Left lung (tissue), 10 donors: Measurements from ENCODE around the gene AGPAT3. TPM values are rescaled to one million over a fixed set of nuclear protein-coding genes. Genes with fewer than 3 reads are reported as not detected.
A peak's percentile ranks its signal among the peaks of the same experiment; 100 is the strongest.

Experiments
- ATAC-seq: fragments of 200-7000 bp; cut with Tn5 transposase; one replicate; pipeline ENCODE4 v1.9.1; 2020; ENCODE audit warnings: moderate library complexity
- DNase-seq, 4 donors: peaks; one replicate each; pipeline ENCODE4 v3.0.0-alpha.2; 2013 to 2020
- H3K27ac ChIP-seq, 2 donors: fragments of 200-600 bp; sonication (generic) in 1 of 2; one replicate each; pipeline versions ENCODE4 v1.5.0 to v1.8.0; 2020 to 2021
- H3K27me3 ChIP-seq, 2 donors: fragments of 200-600 bp; sonication (generic) in 1 of 2; one replicate each; pipeline versions ENCODE4 v1.5.0 to v1.8.0; 2020 to 2021
- H3K36me3 ChIP-seq, 2 donors: fragments of 200-600 bp; sonication (generic) in 1 of 2; one replicate each; pipeline versions ENCODE4 v1.5.0 to v1.8.0; 2020 to 2021
- H3K4me1 ChIP-seq, 2 donors: fragments of 200-600 bp; one replicate each; pipeline ENCODE4 v1.8.0; 2021
- H3K4me3 ChIP-seq, 2 donors: fragments of 200-600 bp; sonication (generic) in 1 of 2; one replicate each; pipeline versions ENCODE4 v1.5.0 to v1.8.0; 2020 to 2021; ENCODE audit warnings: mild to moderate bottlenecking in 1 of 2
- H3K9me3 ChIP-seq, 2 donors: fragments of 200-600 bp; sonication (generic) in 1 of 2; one replicate each; pipeline versions ENCODE4 v1.5.0 to v1.8.0; 2020 to 2021
- intact Hi-C, 2 donors: fragments of 100-400 bp; cut with DNase I; formaldehyde crosslinking; loops; one replicate each; pipeline versions ENCODE4 v1.11.2 to v1.14.2; 2022
- polyA plus RNA-seq, 6 donors: library from polyadenylated mRNA; unstranded; fragments of 120-200 nt; gene quantifications; one replicate each; pipeline ENCODE4 v1.2.1, GENCODE V29; 2013; ENCODE audit not compliant: insufficient read length in 6 of 6
- total RNA-seq, 2 donors: library from RNA; stranded (reverse); fragmentation: NEBNext Ultra II Directional; extraction: Animal tissue kit (Norgen Biotek cat#: 25700); gene quantifications; one replicate each; pipeline ENCODE4 v1.2.1, GENCODE V29; 2021
- TF ChIP-seq, protein P1 (sequence below), 2 donors: fragments of 200-600 bp; sonication (generic) in 1 of 2; IDR thresholded peaks; one replicate each; pipeline versions ENCODE4 v1.5.0 to v1.8.0; 2021; ENCODE audit warnings: antibody characterized with exemption in 2 of 2
- donor health status: DM: no; HTN: yes; CAD: no.
- donor health status: DM: no; HTN: no; CAD: no.

The AGPAT3 gene
- total and polyA plus RNA-seq, 8 donors = 37.4 to 111 (median 42.8) TPM

GRCh38 chr21:43925609-43926008, 60.6 kb downstream of the AGPAT3 start:
- ATAC-seq (peak; percentile 4), DNase-seq (peak in 1 of 4 donors; percentile 68)
- Histone ChIP-seq H3K27ac (no peak overlapping the region), H3K4me3 (no peak overlapping the region), H3K9me3 (no peaks in the 10 kb centered on the region), H3K36me3 (peaks cover 0 to 38% of the 10 kb centered on the region in 2 donors), H3K4me1 (peaks cover 0 to 39% of the 10 kb centered on the region in 2 donors), H3K27me3 (no peaks in the 10 kb centered on the region)
- intact Hi-C loops = no loop called here
- TF ChIP-seq, protein P1, sequence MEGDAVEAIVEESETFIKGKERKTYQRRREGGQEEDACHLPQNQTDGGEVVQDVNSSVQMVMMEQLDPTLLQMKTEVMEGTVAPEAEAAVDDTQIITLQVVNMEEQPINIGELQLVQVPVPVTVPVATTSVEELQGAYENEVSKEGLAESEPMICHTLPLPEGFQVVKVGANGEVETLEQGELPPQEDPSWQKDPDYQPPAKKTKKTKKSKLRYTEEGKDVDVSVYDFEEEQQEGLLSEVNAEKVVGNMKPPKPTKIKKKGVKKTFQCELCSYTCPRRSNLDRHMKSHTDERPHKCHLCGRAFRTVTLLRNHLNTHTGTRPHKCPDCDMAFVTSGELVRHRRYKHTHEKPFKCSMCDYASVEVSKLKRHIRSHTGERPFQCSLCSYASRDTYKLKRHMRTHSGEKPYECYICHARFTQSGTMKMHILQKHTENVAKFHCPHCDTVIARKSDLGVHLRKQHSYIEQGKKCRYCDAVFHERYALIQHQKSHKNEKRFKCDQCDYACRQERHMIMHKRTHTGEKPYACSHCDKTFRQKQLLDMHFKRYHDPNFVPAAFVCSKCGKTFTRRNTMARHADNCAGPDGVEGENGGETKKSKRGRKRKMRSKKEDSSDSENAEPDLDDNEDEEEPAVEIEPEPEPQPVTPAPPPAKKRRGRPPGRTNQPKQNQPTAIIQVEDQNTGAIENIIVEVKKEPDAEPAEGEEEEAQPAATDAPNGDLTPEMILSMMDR (IDR thresholded peaks at IDR 0.05) = no peak

DNA sequence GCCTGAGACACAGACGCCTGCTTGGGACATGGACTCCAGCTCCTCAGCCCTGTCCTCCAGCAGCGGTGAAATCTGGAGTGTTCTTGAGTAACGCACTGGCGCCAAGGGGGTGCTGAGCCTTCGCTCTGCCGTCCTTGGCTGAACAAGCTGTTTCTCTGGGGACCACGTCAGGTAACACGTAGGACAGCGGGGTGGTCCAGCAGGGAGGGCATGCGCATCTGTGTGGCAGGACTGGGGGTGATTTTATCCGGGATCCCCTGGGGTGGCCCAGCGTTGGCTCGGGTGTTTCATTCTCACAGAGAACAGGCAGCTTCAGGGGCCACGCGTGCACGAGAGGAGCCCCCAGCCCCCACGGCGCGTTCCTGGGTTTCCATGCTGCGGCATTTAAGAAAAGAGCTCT, 61.2 kb downstream of the AGPAT3 start:
- ATAC-seq (peak; percentile 41), DNase-seq (peak in 1 of 4 donors; percentile 66)
- Histone ChIP-seq H3K9me3 (no peaks in the 10 kb centered on the region), H3K27me3 (no peaks in the 10 kb centered on the region), H3K27ac (no peak overlapping the region), H3K36me3 (peaks cover 0 to 38% of the 10 kb centered on the region in 2 donors), H3K4me1 (peaks cover 0 to 37% of the 10 kb centered on the region in 2 donors), H3K4me3 (no peak overlapping the region)
- TF ChIP-seq, protein P1 (IDR thresholded peaks at IDR 0.05) = no peak
- intact Hi-C loops = no loop called here

GRCh38 chr21:43927591-43928221, 62.7 kb downstream of the AGPAT3 start:
- Histone ChIP-seq H3K27ac (no peak overlapping the region), H3K36me3 (peaks cover 0 to 38% of the 10 kb centered on the region in 2 donors), H3K4me1 (peaks cover 0 to 25% of the 10 kb centered on the region in 2 donors), H3K4me3 (no peak overlapping the region), H3K27me3 (no peaks in the 10 kb centered on the region), H3K9me3 (no peaks in the 10 kb centered on the region)
- TF ChIP-seq, protein P1 (IDR thresholded peaks at IDR 0.05) = no peak
- ATAC-seq (no peak), DNase-seq (peak in 1 of 4 donors; percentile 61)
- intact Hi-C loops = no loop called here

- H3K27me3 ChIP-seq = no peaks in the 10 kb centered on the region
- peaks cover 0 to 17% of the 10 kb centered on the region in 2 donors for H3K4me1 ChIP-seq
- intact Hi-C loops = no loop called here
- DNase-seq = peak in 1 of 4 donors; percentile 52
- no peak overlapping the region for H3K4me3 ChIP-seq
- no peaks in the 10 kb centered on the region for H3K9me3 ChIP-seq
- peaks cover 0 to 38% of the 10 kb centered on the region in 2 donors for H3K36me3 ChIP-seq
- no peak overlapping the region for H3K27ac ChIP-seq
- TF ChIP-seq, protein P1 (IDR thresholded peaks at IDR 0.05) = no peak
- no peak for ATAC-seq
These were observed 63.5 kb downstream of the AGPAT3 start for GRCh38 chr21:43928222-43929125.
